Measurements from ENCODE around the gene PRSS38.

The PRSS38 gene

GRCh38 chr1:227793079-227793947 is 22.2 kb upstream of the PRSS38 start:
- DNase-seq (ENCODE audit: low read depth in 2 of 2) = no peak

- no peak for DNase-seq (ENCODE audit: low read depth in 2 of 2)
These were observed 21.3 kb upstream of the PRSS38 start for GRCh38 chr1:227793948-227794816.

- no peak for DNase-seq (ENCODE audit: low read depth in 2 of 2)
These were observed 20.7 kb upstream of the PRSS38 start for GRCh38 chr1:227794817-227795192.

GRCh38 chr1:227795732-227796131 is 19.7 kb upstream of the PRSS38 start:
- no peak for DNase-seq (ENCODE audit: low read depth in 2 of 2)

- DNase-seq (ENCODE audit: low read depth in 2 of 2) = no peak
These were observed 19.0 kb upstream of the PRSS38 start for GRCh38 chr1:227796359-227796915.

GRCh38 chr1:227797144-227797543 is 18.3 kb upstream of the PRSS38 start:
- no peak for DNase-seq (ENCODE audit: low read depth in 2 of 2)

- no peak for DNase-seq (ENCODE audit: low read depth in 2 of 2)
These were observed 17.9 kb upstream of the PRSS38 start for GRCh38 chr1:227797625-227798024.

- no peak for DNase-seq (ENCODE audit: low read depth in 2 of 2)
These were observed 17.2 kb upstream of the PRSS38 start for GRCh38 chr1:227798078-227798802.

GRCh38 chr1:227799756-227800155 is 15.7 kb upstream of the PRSS38 start:
- no peak for DNase-seq (ENCODE audit: low read depth in 2 of 2)

- no peak for DNase-seq (ENCODE audit: low read depth in 2 of 2)
These were observed 11.5 kb upstream of the PRSS38 start for GRCh38 chr1:227803933-227804332.

- DNase-seq (ENCODE audit: low read depth in 2 of 2) = no peak
These were observed 9.8 kb upstream of the PRSS38 start for GRCh38 chr1:227805606-227806197.

GRCh38 chr1:227808566-227808965 is 6.9 kb upstream of the PRSS38 start:
- DNase-seq (ENCODE audit: low read depth in 2 of 2) = no peak

- no peak for DNase-seq (ENCODE audit: low read depth in 2 of 2)
These were observed 6.4 kb upstream of the PRSS38 start for GRCh38 chr1:227809026-227809425.

GRCh38 chr1:227813962-227814361 is 1.5 kb upstream of the PRSS38 start:
- no peak for DNase-seq (ENCODE audit: low read depth in 2 of 2)

GRCh38 chr1:227816750-227817446 is 1.4 kb downstream of the PRSS38 start:
- no peak for DNase-seq (ENCODE audit: low read depth in 2 of 2)

- DNase-seq (ENCODE audit: low read depth in 2 of 2) = no peak
These were observed 8.1 kb downstream of the PRSS38 start for GRCh38 chr1:227823537-227823936.

GRCh38 chr1:227824204-227824603 is 8.7 kb downstream of the PRSS38 start:
- DNase-seq (ENCODE audit: low read depth in 2 of 2) = no peak

GRCh38 chr1:227828786-227829185 is 13.3 kb downstream of the PRSS38 start:
- DNase-seq (ENCODE audit: low read depth in 2 of 2) = no peak

GRCh38 chr1:227838181-227838580 is 22.7 kb downstream of the PRSS38 start:
- no peak for DNase-seq (ENCODE audit: low read depth in 2 of 2)

- DNase-seq (ENCODE audit: low read depth in 2 of 2) = no peak
These were observed 25.6 kb downstream of the PRSS38 start for GRCh38 chr1:227841096-227841495.
